HG02885 (cell line): ENCODE measurements around the gene DEFB115.
A peak's percentile ranks its signal among the peaks of the same experiment; 100 is the strongest.
"Not testable (repeated sequence)": the region's sequence is repeated elsewhere in the genome, so short reads cannot be mapped to it uniquely, and the experiment has no call there.

Experiments used
- ATAC-seq: cut with Tn5 transposase; IDR thresholded peaks from one replicate; pipeline ENCODE4 v1.9.1; 2021; ENCODE audit warnings: mild to moderate bottlenecking; ENCODE audit not compliant: unreplicated experiment, poor library complexity

Gene DEFB115, protein sequence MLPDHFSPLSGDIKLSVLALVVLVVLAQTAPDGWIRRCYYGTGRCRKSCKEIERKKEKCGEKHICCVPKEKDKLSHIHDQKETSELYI

GRCh38 chr20:31257364-31257763, at the start of gene DEFB115:
Gene DEFB115, plus strand, starts transcription at chr20:31257664. Its CDS starts 0 bp downstream, at chr20:31257664.
- ATAC-seq, result no peak

DNA sequence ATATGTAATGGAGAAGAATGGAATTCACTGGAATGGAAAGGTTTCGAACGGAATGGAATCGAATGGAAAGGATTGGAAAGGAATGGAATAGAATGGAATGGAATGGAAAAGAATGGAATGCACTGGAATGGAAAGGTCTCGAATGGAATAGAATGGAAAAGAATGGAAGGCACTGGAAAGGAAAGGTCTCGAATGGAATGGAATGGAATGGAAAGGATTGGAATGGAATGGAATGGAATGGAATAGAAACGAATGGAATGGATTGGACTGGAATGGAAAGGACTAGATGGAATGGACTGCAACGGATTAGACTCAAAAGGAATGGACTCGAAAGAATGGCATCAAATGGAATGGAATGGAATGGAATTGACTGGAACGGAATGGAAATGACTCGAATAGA, 20.5 kb upstream of the DEFB115 start:
- ATAC-seq, result no peak

- ATAC-seq, result no peak
Observed at GRCh38 chr20:31237763-31238162, 19.7 kb upstream of the DEFB115 start.

GRCh38 chr20:31239139-31239538, 18.3 kb upstream of the DEFB115 start:
- ATAC-seq, result no peak

DNA sequence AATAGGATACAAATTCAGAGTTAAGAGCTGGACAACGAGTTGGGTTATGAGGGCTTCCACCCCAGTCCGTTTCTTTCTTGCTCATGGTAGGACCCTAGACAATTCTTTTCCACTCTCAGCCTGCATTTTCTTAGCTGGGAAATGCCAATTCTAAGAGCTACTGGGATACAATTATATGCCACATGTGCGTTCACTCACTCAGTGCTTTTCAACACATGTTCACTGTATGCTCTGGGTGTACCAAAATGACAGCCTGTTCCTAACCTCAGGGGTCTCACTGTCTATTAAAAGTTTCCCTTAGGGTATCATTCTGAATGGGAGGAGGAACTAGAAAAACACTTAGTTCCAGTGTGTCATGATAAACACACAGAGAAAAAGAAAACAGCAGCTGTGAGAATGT, 505 bp upstream of the DEFB115 start:
- no peak for ATAC-seq

DNA sequence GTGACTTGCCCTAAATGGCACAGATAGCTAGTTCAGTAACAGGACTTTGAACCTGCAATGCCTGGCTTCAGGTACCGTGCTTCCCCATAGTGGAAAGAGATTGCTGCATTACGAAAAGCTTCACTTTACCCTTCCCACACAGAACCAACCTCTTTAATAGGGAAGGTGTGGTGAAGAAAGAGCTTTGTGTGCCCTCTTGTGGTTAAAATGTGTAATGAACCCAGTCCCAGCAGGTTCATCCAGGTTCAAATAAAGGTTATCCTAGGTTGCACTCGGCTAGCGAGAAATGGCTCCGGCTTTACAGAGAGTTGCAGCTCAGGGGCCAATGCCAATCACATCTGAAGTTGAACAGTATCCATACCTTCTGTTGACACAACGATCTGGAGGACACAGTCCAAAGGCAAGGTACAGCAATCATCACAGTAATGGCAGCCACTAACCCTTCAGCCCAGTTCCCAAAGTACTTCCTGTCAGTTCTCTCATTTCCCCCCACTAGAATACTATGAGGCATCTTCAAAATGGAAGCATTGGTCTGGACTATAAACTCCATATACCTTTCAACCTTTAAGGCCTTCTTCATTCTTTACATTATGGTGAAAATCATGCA, 3.0 kb downstream of the DEFB115 start:
- ATAC-seq, result peak; percentile 56

DNA sequence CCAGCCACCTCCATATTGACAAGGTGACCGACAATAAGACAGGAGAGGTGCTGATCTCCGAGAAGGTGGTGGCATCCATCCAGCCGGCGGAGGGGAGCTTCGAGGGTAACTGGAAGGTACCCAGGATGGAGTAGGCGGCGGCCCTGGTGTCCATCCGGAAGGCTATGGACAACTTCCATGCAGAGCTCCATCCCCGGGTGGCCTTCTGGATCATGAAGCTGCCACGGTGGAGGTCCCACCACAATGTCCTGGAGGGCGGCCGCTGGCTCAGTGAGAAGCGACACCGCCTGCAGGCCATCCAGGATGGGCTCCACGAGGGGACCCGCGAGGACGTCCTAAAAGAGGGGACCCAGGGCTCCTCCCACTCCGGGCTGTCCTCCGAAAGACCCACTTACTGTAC, 17.0 kb downstream of the DEFB115 start:
- ATAC-seq, result no peak

- ATAC-seq, result no peak
Observed at GRCh38 chr20:31278178-31278577, 20.7 kb downstream of the DEFB115 start.

DNA sequence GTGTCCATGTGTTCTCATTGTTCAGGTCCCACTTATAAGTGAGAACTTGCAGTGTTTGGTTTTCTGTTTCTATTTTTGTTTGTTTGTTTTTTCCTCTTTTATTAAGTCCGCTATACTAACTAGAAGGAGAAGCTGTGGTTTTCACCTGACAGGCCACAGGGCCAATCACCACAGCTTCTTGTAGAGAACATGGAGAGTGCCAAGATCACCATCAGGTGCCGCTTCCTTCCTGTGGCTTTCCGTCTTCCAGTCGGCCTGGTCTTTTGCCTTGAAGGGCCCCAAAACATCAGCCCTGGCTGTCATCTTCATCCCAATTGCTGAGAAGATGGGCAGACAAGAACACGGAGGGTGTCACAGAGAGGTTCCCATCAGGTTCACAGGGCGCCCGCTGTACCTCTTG, 27.5 kb downstream of the DEFB115 start:
- ATAC-seq, result not testable (repeated sequence)

- no peak for ATAC-seq
Observed at GRCh38 chr20:31308535-31309162, 51.2 kb downstream of the DEFB115 start, which contains the start of gene DEFB116. Gene DEFB116, minus strand, starts transcription at chr20:31308585. Its CDS starts 0 bp downstream, at chr20:31308585.
